Hepatocyte (in vitro differentiated cells): Measurements from ENCODE around the gene AOAH.

Experiments used
- CTCF ChIP-seq: fragments of 200-600 bp; sonication (generic); IDR thresholded peaks from 2 replicates; pipeline ENCODE4 v1.5.1; 2016; ENCODE audit warnings: antibody characterized with exemption, mild to moderate bottlenecking; ENCODE audit not compliant: poor library complexity
- EZH2 ChIP-seq: fragments of 200-600 bp; sonication (generic); IDR thresholded peaks from 2 replicates; pipeline ENCODE4 v1.6.1; 2016; ENCODE audit warnings: antibody characterized with exemption, mild to moderate bottlenecking, borderline replicate concordance

- TF ChIP-seq CTCF (no peak), EZH2 (no peak)
Measured at GRCh38 chr7:36659172-36659516, 65.2 kb downstream of the AOAH start.
